Measurements from ENCODE around the gene POLR2E.

DNA sequence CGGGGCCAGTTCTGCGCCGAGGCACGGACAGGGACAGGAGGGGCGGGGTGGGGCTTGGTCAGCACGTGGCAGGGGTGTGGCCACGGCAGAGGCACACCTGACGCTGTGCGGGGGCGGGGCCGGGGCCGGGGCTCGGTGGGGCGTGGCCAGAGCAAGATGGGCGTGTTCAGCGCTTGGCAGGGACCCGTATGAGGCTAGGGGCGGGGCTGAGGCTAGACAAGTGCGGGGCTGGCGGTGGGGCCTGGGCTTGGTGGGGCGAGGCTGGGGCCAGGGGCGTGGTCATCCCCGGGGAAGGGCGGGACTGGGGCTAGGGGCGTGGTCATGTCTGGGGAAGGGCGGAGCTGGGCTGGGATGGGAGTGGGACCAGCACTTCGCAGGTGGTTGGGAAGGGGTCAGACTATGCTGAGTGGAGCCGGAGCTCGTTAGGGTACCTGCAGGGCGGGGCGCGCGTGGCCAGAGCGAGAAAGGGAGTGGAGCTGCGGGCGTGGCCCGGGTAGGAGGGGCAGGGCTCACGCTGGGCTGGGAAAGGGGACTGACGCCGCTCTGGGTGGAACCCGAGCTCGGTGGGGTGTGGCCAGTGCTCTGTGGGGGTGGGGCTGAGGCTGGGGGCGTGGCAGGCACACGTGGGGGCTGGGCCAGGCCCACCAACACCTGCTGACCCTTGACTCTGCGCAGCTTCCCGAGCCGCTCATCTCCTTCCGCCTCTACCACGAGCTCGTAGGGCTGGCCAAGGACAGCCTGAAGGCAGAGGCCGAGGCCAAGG is 12.8 kb downstream of the POLR2E start:
- TF ChIP-seq, protein P1, sequence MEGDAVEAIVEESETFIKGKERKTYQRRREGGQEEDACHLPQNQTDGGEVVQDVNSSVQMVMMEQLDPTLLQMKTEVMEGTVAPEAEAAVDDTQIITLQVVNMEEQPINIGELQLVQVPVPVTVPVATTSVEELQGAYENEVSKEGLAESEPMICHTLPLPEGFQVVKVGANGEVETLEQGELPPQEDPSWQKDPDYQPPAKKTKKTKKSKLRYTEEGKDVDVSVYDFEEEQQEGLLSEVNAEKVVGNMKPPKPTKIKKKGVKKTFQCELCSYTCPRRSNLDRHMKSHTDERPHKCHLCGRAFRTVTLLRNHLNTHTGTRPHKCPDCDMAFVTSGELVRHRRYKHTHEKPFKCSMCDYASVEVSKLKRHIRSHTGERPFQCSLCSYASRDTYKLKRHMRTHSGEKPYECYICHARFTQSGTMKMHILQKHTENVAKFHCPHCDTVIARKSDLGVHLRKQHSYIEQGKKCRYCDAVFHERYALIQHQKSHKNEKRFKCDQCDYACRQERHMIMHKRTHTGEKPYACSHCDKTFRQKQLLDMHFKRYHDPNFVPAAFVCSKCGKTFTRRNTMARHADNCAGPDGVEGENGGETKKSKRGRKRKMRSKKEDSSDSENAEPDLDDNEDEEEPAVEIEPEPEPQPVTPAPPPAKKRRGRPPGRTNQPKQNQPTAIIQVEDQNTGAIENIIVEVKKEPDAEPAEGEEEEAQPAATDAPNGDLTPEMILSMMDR (conservative IDR thresholded peaks at IDR 0.05; ENCODE audit: low read depth in 2 of 2): no peak
- TF ChIP-seq EZH2 (IDR thresholded peaks at IDR 0.05; ENCODE audit: low read depth, unreplicated experiment) (no peak), POLR2AphosphoS5 (IDR thresholded peaks at IDR 0.05; ENCODE audit: low read depth) (no peak), EZH2phosphoT487 (IDR thresholded peaks at IDR 0.05; ENCODE audit: unreplicated experiment) (no peak), CREB1 (CRISPR knock-in tag; IDR thresholded peaks at IDR 0.05; ENCODE audit: low read depth) (no peak), ZNF331 (CRISPR knock-in tag; IDR thresholded peaks at IDR 0.05; ENCODE audit: low read depth) (no peak), ZNF114 (CRISPR knock-in tag; IDR thresholded peaks at IDR 0.05) (no peak), STAT1 (IDR thresholded peaks at IDR 0.05; ENCODE audit: unreplicated experiment) (no peak), JUNB (IDR thresholded peaks at IDR 0.05; ENCODE audit: unreplicated experiment) (no peak), NANOG (IDR thresholded peaks at IDR 0.05; ENCODE audit: borderline replicate concordance) (no peak)
- TF ChIP-seq, protein P2, sequence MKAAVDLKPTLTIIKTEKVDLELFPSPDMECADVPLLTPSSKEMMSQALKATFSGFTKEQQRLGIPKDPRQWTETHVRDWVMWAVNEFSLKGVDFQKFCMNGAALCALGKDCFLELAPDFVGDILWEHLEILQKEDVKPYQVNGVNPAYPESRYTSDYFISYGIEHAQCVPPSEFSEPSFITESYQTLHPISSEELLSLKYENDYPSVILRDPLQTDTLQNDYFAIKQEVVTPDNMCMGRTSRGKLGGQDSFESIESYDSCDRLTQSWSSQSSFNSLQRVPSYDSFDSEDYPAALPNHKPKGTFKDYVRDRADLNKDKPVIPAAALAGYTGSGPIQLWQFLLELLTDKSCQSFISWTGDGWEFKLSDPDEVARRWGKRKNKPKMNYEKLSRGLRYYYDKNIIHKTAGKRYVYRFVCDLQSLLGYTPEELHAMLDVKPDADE (IDR thresholded peaks at IDR 0.05): no peak
- TF ChIP-seq, protein P3, sequence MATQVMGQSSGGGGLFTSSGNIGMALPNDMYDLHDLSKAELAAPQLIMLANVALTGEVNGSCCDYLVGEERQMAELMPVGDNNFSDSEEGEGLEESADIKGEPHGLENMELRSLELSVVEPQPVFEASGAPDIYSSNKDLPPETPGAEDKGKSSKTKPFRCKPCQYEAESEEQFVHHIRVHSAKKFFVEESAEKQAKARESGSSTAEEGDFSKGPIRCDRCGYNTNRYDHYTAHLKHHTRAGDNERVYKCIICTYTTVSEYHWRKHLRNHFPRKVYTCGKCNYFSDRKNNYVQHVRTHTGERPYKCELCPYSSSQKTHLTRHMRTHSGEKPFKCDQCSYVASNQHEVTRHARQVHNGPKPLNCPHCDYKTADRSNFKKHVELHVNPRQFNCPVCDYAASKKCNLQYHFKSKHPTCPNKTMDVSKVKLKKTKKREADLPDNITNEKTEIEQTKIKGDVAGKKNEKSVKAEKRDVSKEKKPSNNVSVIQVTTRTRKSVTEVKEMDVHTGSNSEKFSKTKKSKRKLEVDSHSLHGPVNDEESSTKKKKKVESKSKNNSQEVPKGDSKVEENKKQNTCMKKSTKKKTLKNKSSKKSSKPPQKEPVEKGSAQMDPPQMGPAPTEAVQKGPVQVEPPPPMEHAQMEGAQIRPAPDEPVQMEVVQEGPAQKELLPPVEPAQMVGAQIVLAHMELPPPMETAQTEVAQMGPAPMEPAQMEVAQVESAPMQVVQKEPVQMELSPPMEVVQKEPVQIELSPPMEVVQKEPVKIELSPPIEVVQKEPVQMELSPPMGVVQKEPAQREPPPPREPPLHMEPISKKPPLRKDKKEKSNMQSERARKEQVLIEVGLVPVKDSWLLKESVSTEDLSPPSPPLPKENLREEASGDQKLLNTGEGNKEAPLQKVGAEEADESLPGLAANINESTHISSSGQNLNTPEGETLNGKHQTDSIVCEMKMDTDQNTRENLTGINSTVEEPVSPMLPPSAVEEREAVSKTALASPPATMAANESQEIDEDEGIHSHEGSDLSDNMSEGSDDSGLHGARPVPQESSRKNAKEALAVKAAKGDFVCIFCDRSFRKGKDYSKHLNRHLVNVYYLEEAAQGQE (IDR thresholded peaks at IDR 0.05; ENCODE audit: unreplicated experiment): no peak
- TF ChIP-seq, protein P4, sequence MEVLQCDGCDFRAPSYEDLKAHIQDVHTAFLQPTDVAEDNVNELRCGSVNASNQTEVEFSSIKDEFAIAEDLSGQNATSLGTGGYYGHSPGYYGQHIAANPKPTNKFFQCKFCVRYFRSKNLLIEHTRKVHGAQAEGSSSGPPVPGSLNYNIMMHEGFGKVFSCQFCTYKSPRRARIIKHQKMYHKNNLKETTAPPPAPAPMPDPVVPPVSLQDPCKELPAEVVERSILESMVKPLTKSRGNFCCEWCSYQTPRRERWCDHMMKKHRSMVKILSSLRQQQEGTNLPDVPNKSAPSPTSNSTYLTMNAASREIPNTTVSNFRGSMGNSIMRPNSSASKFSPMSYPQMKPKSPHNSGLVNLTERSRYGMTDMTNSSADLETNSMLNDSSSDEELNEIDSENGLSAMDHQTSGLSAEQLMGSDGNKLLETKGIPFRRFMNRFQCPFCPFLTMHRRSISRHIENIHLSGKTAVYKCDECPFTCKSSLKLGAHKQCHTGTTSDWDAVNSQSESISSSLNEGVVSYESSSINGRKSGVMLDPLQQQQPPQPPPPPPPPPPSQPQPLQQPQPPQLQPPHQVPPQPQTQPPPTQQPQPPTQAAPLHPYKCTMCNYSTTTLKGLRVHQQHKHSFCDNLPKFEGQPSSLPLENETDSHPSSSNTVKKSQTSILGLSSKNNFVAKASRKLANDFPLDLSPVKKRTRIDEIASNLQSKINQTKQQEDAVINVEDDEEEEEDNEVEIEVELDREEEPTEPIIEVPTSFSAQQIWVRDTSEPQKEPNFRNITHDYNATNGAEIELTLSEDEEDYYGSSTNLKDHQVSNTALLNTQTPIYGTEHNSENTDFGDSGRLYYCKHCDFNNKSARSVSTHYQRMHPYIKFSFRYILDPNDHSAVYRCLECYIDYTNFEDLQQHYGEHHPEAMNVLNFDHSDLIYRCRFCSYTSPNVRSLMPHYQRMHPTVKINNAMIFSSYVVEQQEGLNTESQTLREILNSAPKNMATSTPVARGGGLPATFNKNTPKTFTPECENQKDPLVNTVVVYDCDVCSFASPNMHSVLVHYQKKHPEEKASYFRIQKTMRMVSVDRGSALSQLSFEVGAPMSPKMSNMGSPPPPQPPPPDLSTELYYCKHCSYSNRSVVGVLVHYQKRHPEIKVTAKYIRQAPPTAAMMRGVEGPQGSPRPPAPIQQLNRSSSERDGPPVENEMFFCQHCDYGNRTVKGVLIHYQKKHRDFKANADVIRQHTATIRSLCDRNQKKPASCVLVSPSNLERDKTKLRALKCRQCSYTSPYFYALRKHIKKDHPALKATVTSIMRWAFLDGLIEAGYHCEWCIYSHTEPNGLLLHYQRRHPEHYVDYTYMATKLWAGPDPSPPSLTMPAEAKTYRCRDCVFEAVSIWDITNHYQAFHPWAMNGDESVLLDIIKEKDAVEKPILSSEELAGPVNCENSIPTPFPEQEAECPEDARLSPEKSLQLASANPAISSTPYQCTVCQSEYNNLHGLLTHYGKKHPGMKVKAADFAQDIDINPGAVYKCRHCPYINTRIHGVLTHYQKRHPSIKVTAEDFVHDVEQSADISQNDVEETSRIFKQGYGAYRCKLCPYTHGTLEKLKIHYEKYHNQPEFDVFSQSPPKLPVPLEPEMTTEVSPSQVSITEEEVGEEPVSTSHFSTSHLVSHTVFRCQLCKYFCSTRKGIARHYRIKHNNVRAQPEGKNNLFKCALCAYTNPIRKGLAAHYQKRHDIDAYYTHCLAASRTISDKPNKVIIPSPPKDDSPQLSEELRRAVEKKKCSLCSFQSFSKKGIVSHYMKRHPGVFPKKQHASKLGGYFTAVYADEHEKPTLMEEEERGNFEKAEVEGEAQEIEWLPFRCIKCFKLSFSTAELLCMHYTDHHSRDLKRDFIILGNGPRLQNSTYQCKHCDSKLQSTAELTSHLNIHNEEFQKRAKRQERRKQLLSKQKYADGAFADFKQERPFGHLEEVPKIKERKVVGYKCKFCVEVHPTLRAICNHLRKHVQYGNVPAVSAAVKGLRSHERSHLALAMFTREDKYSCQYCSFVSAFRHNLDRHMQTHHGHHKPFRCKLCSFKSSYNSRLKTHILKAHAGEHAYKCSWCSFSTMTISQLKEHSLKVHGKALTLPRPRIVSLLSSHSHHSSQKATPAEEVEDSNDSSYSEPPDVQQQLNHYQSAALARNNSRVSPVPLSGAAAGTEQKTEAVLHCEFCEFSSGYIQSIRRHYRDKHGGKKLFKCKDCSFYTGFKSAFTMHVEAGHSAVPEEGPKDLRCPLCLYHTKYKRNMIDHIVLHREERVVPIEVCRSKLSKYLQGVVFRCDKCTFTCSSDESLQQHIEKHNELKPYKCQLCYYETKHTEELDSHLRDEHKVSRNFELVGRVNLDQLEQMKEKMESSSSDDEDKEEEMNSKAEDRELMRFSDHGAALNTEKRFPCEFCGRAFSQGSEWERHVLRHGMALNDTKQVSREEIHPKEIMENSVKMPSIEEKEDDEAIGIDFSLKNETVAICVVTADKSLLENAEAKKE (CRISPR knock-in tag; IDR thresholded peaks at IDR 0.05): no peak
